Measurements from ENCODE around the gene KIT.
A peak's percentile ranks its signal among the peaks of the same experiment; 100 is the strongest.

KIT gene

DNA sequence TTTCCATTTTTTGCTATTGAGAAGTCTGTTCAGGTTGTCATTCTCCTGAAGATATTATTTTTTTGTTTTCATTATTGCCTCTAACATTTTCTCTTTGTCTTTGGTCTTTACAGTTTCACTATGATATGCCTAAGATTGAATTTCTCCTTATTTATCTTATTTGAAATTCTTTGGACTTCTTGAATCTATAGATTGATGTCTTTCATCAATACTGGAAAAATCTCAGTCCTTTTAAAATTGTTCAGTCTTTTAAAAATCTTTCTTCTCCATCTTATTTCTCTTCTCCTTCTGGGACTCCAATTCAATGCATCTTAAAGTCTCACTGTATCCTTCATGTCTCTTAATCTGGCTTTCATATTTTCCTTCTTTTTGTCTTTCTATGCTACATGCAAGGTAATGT, 86.7 kb downstream of the KIT start:
- TF ChIP-seq SPI1 (IDR thresholded peaks at IDR 0.05; ENCODE audit: borderline replicate concordance, low read depth) (no peak), POLR2AphosphoS5 (IDR thresholded peaks at IDR 0.05; ENCODE audit: low read depth) (no peak), CTCF (IDR thresholded peaks at IDR 0.05; ENCODE audit: insufficient read depth, low read length) (no peak), GABPA (IDR thresholded peaks at IDR 0.05; ENCODE audit: low read depth) (no peak)
- TF ChIP-seq, protein P1, sequence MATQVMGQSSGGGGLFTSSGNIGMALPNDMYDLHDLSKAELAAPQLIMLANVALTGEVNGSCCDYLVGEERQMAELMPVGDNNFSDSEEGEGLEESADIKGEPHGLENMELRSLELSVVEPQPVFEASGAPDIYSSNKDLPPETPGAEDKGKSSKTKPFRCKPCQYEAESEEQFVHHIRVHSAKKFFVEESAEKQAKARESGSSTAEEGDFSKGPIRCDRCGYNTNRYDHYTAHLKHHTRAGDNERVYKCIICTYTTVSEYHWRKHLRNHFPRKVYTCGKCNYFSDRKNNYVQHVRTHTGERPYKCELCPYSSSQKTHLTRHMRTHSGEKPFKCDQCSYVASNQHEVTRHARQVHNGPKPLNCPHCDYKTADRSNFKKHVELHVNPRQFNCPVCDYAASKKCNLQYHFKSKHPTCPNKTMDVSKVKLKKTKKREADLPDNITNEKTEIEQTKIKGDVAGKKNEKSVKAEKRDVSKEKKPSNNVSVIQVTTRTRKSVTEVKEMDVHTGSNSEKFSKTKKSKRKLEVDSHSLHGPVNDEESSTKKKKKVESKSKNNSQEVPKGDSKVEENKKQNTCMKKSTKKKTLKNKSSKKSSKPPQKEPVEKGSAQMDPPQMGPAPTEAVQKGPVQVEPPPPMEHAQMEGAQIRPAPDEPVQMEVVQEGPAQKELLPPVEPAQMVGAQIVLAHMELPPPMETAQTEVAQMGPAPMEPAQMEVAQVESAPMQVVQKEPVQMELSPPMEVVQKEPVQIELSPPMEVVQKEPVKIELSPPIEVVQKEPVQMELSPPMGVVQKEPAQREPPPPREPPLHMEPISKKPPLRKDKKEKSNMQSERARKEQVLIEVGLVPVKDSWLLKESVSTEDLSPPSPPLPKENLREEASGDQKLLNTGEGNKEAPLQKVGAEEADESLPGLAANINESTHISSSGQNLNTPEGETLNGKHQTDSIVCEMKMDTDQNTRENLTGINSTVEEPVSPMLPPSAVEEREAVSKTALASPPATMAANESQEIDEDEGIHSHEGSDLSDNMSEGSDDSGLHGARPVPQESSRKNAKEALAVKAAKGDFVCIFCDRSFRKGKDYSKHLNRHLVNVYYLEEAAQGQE (IDR thresholded peaks at IDR 0.05; ENCODE audit: insufficient replicate concordance, low read depth): no peak
- Histone ChIP-seq H3K4me3 (replicated peaks; ENCODE audit: insufficient read depth, low read length) (no peak overlapping the region), H3K27ac (replicated peaks) (no peak overlapping the region), H3K27me3 (ENCODE audit: insufficient read depth, poor library complexity, severe bottlenecking) (no peaks in the 10 kb centered on the region)
- DNase-seq (ENCODE audit: low read depth in 1 of 2, low spot score in 1 of 2): no peak

DNA sequence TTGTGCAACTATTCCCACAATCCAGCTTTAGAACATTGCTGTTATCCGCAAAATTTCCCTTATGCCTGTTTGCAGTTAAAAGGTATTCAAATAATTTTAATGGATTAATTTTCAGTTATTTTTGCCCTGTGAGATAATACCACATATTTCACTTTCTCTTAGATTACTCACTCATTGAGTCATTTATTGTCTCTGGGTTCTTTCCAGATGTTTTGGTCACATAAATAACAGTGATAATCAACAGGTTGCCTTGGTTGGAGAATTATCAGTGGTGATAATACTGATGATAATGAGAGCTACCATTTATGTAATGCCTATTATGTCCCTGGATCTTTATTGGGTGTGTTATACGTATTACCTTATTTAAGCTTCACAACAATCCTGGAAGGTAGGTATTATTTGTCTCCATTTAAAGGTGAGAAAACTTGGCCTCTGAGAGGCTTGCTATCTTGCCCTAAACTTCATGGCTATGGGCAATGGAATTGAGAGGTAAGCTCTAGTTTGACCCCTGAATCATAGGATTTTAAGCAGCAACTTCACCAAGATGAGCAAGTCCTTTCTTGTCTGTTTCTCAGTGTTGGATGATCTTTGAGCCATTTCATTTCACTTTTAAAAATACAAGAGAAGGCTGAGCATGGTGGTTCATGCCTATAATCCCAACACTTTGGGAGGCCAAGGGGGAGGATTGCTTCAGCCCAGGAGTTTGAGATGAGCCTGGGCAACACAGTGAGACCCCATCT, 87.4 kb downstream of the KIT start:
- TF ChIP-seq CTCF (IDR thresholded peaks at IDR 0.05; ENCODE audit: insufficient read depth, low read length) (no peak), GABPA (IDR thresholded peaks at IDR 0.05; ENCODE audit: low read depth) (no peak), SPI1 (IDR thresholded peaks at IDR 0.05; ENCODE audit: borderline replicate concordance, low read depth) (no peak), POLR2AphosphoS5 (IDR thresholded peaks at IDR 0.05; ENCODE audit: low read depth) (no peak)
- TF ChIP-seq, protein P1 (IDR thresholded peaks at IDR 0.05; ENCODE audit: insufficient replicate concordance, low read depth): no peak
- Histone ChIP-seq H3K27ac (replicated peaks) (no peak overlapping the region), H3K27me3 (ENCODE audit: insufficient read depth, poor library complexity, severe bottlenecking) (no peaks in the 10 kb centered on the region), H3K4me3 (replicated peaks; ENCODE audit: insufficient read depth, low read length) (no peak overlapping the region)
- DNase-seq (ENCODE audit: low read depth in 1 of 2, low spot score in 1 of 2): no peak

DNA sequence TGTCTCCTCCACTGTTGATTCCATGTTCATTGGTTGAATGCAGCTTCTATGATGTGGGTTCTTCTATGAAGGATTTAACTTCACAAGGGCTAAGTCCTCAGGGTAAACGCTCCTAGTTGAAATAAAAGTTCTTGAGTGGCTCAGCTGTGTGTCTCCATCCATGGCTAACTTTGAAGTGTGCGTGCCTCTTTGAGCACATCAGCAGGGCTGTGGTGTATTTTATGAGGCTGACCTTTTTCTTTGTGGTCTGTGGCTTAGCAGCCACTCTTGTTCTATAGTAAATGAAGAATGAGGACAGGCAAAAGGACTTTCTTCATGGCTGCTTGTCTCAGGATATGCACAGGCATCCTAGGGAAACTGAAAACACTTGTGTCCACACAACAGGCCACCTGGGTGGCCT, 88.5 kb downstream of the KIT start:
- Histone ChIP-seq H3K27me3 (ENCODE audit: insufficient read depth, poor library complexity, severe bottlenecking) (no peaks in the 10 kb centered on the region), H3K27ac (replicated peaks) (no peak overlapping the region), H3K4me3 (replicated peaks; ENCODE audit: insufficient read depth, low read length) (no peak overlapping the region)
- TF ChIP-seq POLR2AphosphoS5 (IDR thresholded peaks at IDR 0.05; ENCODE audit: low read depth): peak; percentile 63; the same call in 1 of the 2 replicates
- TF ChIP-seq, protein P1 (IDR thresholded peaks at IDR 0.05; ENCODE audit: insufficient replicate concordance, low read depth): no peak
- DNase-seq (ENCODE audit: low read depth in 1 of 2, low spot score in 1 of 2): peak in 1 of 2 experiments; percentile 57

All from HL-60 (cell line).